SU-DHL-6 (cell line): Measurements from ENCODE around the gene MYOT.
"Not testable (repeated sequence)": the region's sequence is repeated elsewhere in the genome, so short reads cannot be mapped to it uniquely, and the experiment has no call there.

ENCODE experiments used
- H2AFZ ChIP-seq: fragments of 200-600 bp; sonication (generic); 2 replicates; pipeline ENCODE4 v1.6.1; 2014; ENCODE audit warnings: low read depth, mild to moderate bottlenecking, moderate library complexity, mixed read lengths, antibody characterized with exemption, low read length; ENCODE audit not compliant: severe bottlenecking
- H3F3A ChIP-seq: fragments of 200-600 bp; shearing (Covaris generic); 2 replicates; pipeline ENCODE4 v1.6.0; 2016; ENCODE audit warnings: antibody characterized with exemption, mild to moderate bottlenecking; ENCODE audit not compliant: insufficient read depth
- H3K27ac ChIP-seq: fragments of 200-600 bp; sonication (generic); 2 replicates; pipeline ENCODE4 v1.5.1; 2016; ENCODE audit warnings: low read depth, mild to moderate bottlenecking, low read length, moderate library complexity, mixed read lengths
- H3K27me3 ChIP-seq: fragments of 200-600 bp; sonication (generic), shearing (Covaris generic); 2 replicates; pipeline ENCODE4 v1.6.0; 2014; ENCODE audit warnings: mild to moderate bottlenecking, low read length
- H3K36me3 ChIP-seq: fragments of 200-600 bp; sonication (generic); 2 replicates; pipeline ENCODE4 v1.6.1; 2014; ENCODE audit warnings: mild to moderate bottlenecking, low read length, mixed read lengths
- H3K4me2 ChIP-seq: fragments of 300-600, 200-600 bp; shearing (Covaris generic), sonication (generic); 2 replicates; pipeline ENCODE4 v1.6.0; 2014; ENCODE audit warnings: low read length, low read depth, mild to moderate bottlenecking; ENCODE audit not compliant: poor library complexity, severe bottlenecking
- H3K4me3 ChIP-seq: fragments of 200-600 bp; sonication (generic); 2 replicates; pipeline ENCODE4 v1.5.1; 2014; ENCODE audit warnings: antibody characterized with exemption, low read length, mild to moderate bottlenecking, mixed read lengths; ENCODE audit not compliant: insufficient read depth, poor library complexity, severe bottlenecking
- H3K79me2 ChIP-seq: fragments of 200-600 bp; sonication (generic); 2 replicates; pipeline ENCODE4 v1.6.1; 2014; ENCODE audit warnings: mild to moderate bottlenecking, low read length, moderate library complexity; ENCODE audit not compliant: insufficient read depth
- H3K9ac ChIP-seq: fragments of 200-600 bp; sonication (generic); 2 replicates; pipeline ENCODE4 v1.7.0; 2014; ENCODE audit warnings: mild to moderate bottlenecking, low read length
- H3K9me2 ChIP-seq: fragments of 200-600 bp; sonication (generic); replicated peaks from 2 replicates; pipeline ENCODE4 v1.6.1; 2014; ENCODE audit warnings: low read length; ENCODE audit not compliant: insufficient read depth
- H3K9me3 ChIP-seq: fragments of 200-600 bp; sonication (generic); 2 replicates; pipeline ENCODE4 v1.6.1; 2014; ENCODE audit warnings: low read length, mixed read lengths; ENCODE audit not compliant: insufficient read depth
- H4K20me1 ChIP-seq: fragments of 200-600 bp; sonication (generic); 2 replicates; pipeline ENCODE4 v1.6.1; 2014; ENCODE audit warnings: low read depth, mild to moderate bottlenecking, antibody characterized with exemption, low read length, moderate library complexity, mixed read lengths
- EZH2phosphoT487 ChIP-seq: fragments of 200-600 bp; sonication (generic), shearing (Covaris generic); conservative IDR thresholded peaks from 2 replicates; pipeline ENCODE4 v1.6.1; 2018; ENCODE audit warnings: mild to moderate bottlenecking, antibody characterized with exemption, low read length, moderate library complexity, mixed read lengths
- TF ChIP-seq, protein P1 (sequence below): fragments of 200-600 bp; sonication (generic); IDR thresholded peaks from one replicate; pipeline ENCODE4 v1.5.1; 2017; ENCODE audit warnings: antibody characterized with exemption, mild to moderate bottlenecking, low read length, moderate library complexity; ENCODE audit not compliant: insufficient read depth, poor library complexity, severe bottlenecking

The MYOT gene

DNA sequence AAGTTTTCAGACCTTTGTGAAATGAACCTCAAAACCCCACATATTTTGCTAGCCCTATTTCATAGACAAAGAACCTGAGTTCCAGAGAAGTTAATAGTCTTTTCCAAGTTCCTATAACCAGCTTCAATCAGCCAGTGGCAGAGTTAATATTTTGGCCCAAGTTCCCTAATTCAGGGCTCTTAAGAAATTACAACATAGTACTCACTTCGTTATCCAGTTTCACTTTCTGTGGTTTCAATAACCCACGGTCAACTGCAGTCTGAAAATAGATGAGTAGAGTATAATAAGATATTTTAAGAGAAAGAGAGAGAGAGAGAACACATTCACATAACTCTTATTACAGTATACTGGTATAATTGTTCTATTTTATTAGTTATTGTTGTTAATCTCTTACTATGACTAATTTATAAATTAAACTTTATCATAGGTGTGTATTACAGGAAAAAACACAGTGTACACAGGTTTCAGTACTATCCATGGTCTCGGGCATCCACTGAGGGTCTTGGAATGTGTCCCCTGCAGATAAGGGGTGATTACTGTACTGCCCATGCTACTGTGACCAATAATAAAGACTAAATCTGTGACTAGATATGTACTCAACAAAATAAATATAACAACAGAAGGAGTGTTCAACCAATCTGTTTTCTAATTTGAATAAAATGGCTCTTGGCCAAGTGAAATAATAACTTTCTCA is 9.3 kb upstream of the MYOT start:
- no peaks in the 10 kb centered on the region for H3K36me3 ChIP-seq
- no peak overlapping the region for H2AFZ ChIP-seq
- no peak for TF ChIP-seq EZH2phosphoT487
- TF ChIP-seq, protein P1, sequence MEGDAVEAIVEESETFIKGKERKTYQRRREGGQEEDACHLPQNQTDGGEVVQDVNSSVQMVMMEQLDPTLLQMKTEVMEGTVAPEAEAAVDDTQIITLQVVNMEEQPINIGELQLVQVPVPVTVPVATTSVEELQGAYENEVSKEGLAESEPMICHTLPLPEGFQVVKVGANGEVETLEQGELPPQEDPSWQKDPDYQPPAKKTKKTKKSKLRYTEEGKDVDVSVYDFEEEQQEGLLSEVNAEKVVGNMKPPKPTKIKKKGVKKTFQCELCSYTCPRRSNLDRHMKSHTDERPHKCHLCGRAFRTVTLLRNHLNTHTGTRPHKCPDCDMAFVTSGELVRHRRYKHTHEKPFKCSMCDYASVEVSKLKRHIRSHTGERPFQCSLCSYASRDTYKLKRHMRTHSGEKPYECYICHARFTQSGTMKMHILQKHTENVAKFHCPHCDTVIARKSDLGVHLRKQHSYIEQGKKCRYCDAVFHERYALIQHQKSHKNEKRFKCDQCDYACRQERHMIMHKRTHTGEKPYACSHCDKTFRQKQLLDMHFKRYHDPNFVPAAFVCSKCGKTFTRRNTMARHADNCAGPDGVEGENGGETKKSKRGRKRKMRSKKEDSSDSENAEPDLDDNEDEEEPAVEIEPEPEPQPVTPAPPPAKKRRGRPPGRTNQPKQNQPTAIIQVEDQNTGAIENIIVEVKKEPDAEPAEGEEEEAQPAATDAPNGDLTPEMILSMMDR = no peak
- H3F3A ChIP-seq = no peaks in the 10 kb centered on the region
- no peaks in the 10 kb centered on the region for H3K27me3 ChIP-seq
- no peak overlapping the region for H3K9ac ChIP-seq
- H3K79me2 ChIP-seq = no peaks in the 10 kb centered on the region
- no peaks in the 10 kb centered on the region for H3K9me3 ChIP-seq
- H3K27ac ChIP-seq = no peak overlapping the region
- H3K4me3 ChIP-seq = no peak overlapping the region
- no peaks in the 10 kb centered on the region for H3K9me2 ChIP-seq
- peak overlapping the region; percentile 25 for H3K4me2 ChIP-seq
- no peaks in the 10 kb centered on the region; the same call in 1 of the 2 replicates for H4K20me1 ChIP-seq

DNA sequence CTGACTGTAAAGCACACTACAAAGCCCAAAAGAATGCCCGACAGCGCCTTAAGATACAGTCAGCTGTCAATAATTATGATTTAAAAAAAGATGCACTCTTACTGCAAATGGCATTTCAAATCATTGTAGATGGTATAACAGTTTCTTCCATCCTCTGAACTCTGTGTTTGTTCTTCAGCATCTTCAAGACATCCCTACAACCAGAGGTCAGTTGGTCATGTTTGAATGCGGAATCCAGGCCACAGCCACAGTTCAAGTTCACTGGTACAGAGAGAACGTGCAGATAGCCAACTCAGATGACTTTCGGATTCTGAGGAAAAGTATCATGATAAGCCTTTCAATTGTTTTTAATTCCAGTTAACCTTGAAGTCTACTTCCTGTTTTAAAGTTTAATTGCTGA is 8.7 kb upstream of the MYOT start:
- TF ChIP-seq, protein P1 = no peak
- no peak for TF ChIP-seq EZH2phosphoT487
- no peaks in the 10 kb centered on the region for H3K79me2 ChIP-seq
- no peaks in the 10 kb centered on the region for H3F3A ChIP-seq
- H3K9me2 ChIP-seq = no peaks in the 10 kb centered on the region
- no peaks in the 10 kb centered on the region for H3K27me3 ChIP-seq
- no peaks in the 10 kb centered on the region for H3K36me3 ChIP-seq
- H2AFZ ChIP-seq = no peak overlapping the region
- H3K4me2 ChIP-seq = no peak overlapping the region
- no peaks in the 10 kb centered on the region for H3K9me3 ChIP-seq
- no peak overlapping the region for H3K27ac ChIP-seq
- no peaks in the 10 kb centered on the region; the same call in 1 of the 2 replicates for H4K20me1 ChIP-seq
- no peak overlapping the region for H3K4me3 ChIP-seq
- H3K9ac ChIP-seq = no peak overlapping the region

DNA sequence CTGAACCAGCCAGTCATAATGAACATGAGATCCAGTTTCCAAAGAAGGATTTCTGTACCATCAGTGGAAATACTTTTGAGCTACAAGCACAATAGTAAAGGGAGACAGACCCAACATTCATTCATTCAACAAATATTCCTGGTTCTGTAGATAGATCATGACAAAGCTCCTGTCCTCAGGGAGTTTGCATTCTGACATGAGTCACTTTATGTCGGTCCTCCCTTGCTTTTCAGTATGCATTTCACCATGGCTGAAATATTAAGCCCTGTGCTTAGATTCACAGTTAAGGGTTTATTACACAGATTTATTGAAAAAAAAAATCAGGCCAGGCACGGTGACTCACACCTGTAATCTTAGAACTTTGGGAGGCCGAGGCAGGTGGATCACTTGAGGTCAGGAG is 5.4 kb upstream of the MYOT start:
- H3K4me3 ChIP-seq = no peak overlapping the region
- H3K9me2 ChIP-seq = no peaks in the 10 kb centered on the region
- no peaks in the 10 kb centered on the region for H3K27me3 ChIP-seq
- no peak overlapping the region for H2AFZ ChIP-seq
- H3K9me3 ChIP-seq = no peaks in the 10 kb centered on the region
- no peak overlapping the region for H3K4me2 ChIP-seq
- no peaks in the 10 kb centered on the region; the same call in 1 of the 2 replicates for H4K20me1 ChIP-seq
- no peak overlapping the region for H3K27ac ChIP-seq
- H3F3A ChIP-seq = no peaks in the 10 kb centered on the region
- H3K36me3 ChIP-seq = no peaks in the 10 kb centered on the region
- no peak overlapping the region for H3K9ac ChIP-seq
- TF ChIP-seq, protein P1 = no peak
- TF ChIP-seq EZH2phosphoT487 = no peak
- H3K79me2 ChIP-seq = no peaks in the 10 kb centered on the region

DNA sequence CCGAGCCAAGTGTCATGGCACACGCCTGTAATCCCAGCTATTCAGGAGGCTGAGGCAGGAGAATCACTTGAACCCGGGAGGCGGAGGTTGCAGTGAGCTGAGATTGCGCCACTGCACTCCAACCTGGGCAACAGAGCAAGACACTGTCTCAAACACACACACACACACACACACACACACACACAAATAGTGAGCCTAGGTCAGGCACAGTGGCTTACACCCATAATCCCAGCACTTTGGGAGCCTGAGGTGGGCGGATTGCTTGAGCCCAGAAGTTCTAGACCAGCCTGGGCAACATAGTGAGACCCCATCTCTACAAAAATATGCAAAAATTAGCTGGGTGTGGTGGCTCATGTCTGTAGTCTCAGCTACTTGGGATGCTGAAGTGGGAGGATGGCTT is 4.0 kb upstream of the MYOT start:
- not testable (repeated sequence) for H3K4me2 ChIP-seq, H3F3A ChIP-seq, H4K20me1 ChIP-seq, H3K79me2 ChIP-seq, H3K4me3 ChIP-seq, H3K9me3 ChIP-seq, H3K27me3 ChIP-seq, H3K36me3 ChIP-seq, H3K9me2 ChIP-seq, H2AFZ ChIP-seq, H3K27ac ChIP-seq, H3K9ac ChIP-seq
